NCI-H2107 (cell line): ENCODE results near the gene ABCC9.

Experiments
- DNase-seq: peaks from one replicate; lab custom pipeline; 2025; lab: John Stamatoyannopoulos, UW

ABCC9 gene

GRCh38 chr12:21773806-21774205 is 167.4 kb downstream of the ABCC9 start:
- no peak for DNase-seq

GRCh38 chr12:21773263-21773741 is 167.9 kb downstream of the ABCC9 start:
- no peak for DNase-seq

DNA sequence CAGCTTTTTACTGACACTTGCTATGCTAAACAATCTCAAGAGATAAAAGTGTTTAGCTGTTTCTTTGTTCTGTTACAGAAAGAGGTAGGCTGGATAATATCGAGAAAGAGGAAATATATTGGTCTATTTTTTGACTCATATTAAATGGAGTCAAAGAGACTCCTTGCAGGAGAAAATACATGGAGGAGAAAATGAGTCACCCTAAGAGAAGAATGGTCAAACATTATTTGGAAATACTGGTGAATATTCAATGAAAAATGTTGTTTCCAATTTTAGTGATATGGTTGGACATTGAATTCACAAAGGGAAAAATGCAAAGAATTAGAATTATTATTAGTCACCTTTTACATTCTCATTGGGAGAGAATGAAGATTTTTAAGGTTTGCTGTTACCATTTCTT is 169.9 kb downstream of the ABCC9 start:
- no peak for DNase-seq

DNA sequence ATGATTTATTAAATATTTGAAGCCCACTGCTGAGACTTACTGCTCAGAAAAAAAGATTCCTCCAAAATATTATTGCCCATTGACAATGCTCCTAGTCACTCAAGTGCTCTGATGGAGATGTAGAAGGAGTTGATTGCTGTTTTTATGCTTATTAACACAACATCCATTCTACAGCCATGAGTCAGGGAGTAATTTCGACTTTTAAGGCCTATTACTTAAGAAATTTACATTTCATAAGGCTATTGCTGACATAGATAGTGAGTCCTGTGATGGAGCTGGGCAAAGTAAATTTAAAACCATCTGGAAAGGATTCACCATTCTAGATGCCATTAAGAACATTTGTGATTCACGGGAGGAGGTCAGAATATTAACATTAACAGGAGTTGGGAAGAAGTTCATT is 171.9 kb downstream of the ABCC9 start:
- DNase-seq = no peak

GRCh38 chr12:21766403-21766802 is 174.8 kb downstream of the ABCC9 start:
- no peak for DNase-seq

DNA sequence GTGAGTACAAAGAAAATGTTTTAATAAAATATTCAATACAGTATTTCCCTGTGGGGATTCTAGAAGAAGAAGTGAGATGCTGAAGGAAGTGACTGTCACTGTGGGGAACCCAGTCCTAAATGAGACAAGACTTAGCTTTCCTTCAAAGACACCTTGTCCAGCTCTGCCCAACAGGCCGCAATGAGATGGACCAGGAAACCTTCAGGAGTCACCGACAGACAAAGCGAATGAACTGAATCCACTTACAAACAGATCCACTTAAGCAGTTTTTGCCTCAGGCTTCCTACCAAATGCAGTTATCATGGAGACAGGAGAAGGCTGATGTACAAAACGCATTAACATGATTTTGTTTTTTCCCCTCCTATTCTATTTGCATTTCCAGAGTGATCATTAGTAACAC is 176.3 kb downstream of the ABCC9 start:
- DNase-seq = no peak

DNA sequence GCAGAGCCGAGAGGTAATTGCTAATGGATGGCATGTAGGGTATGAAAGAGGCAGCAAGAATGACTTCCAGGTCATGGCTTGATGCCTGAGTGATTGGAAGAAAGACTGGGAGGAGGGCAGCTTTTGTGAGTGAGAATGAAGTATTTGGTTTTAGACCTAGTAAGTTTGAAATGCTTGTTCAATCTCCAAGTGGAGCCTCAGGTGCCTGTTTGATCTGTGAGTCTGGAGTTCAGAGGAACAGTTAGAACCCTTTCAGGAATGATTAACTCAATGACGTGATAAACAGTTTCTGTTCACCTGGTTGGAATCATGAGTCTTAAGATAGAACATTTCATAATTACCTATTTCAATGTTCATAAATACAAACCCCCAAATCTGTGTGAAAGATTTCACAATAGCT is 177.2 kb downstream of the ABCC9 start:
- DNase-seq = no peak

DNA sequence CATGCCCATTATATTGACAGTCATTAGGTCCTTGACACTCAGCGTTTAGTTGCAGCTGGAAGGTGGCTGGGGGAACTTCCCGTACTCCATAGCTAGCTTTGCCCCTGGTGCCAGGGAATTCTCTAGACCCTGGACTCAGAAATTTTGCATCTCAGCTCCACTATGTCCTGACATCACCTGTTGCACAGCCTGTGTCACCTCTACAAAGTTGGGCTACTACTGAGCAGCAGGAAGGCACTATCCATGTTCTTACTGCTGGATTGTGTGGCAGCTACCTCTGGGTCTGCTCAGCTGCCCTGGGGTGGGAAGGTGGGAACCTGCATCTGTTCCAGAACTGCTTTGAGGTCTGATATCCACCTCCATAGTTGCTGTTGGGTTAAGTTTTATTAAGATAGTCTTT is 177.7 kb downstream of the ABCC9 start:
- no peak for DNase-seq

- no peak for DNase-seq
Measured at GRCh38 chr12:21759737-21760136, 181.5 kb downstream of the ABCC9 start.

GRCh38 chr12:21757735-21758134 is 183.5 kb downstream of the ABCC9 start:
- no peak for DNase-seq

DNA sequence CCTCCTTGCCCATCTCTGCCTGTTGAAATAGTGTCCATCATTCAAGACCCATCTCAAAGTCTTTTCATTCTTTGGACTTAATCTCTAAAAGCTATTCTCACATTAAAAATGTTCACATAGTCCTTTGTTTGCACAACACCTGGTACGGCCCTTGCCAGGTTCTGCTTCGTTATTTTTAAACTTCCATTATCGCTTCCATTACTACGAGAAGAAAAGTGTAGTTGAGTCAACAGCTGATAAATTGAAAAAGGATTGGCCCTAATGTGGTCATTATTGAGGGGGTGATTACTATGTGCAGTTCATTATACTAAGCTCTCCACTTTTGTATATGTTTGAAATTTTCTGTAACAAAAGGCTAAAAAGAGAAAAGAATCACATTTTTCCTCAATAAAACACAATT is 184.5 kb downstream of the ABCC9 start:
- DNase-seq = no peak

DNA sequence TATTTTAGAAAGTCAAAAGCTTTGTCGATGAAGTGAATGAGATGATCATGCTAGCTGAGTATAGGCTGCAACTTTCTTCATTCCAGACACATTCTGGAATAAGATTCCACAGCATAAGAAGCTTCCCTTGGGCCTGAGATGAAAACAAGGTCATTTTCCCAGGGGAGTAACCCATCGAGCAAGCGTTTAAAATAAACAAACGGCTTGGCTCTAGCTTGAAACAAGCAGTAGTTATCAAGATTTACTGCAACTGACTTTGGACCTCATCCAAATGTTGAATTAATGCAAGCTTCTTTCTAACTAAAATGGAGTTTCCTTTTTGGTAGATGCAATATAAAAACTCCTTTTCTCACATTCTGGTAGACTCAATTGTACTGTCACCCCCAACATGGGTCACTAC is 189.7 kb downstream of the ABCC9 start:
- DNase-seq = no peak
